Esophagus squamous epithelium (tissue), 5 donors: Measurements from ENCODE around the gene E4F1. TPM values are rescaled to one million over a fixed set of nuclear protein-coding genes. Genes with fewer than 3 reads are reported as not detected.
A peak's percentile ranks its signal among the peaks of the same experiment; 100 is the strongest.

Experiments
- DNase-seq: peaks from one replicate; lab custom pipeline; 2025; lab: John Stamatoyannopoulos, UW
- H3K27ac ChIP-seq, 4 donors: fragments of 200-600 bp; sonication (generic); one replicate each; pipeline ENCODE4 v1.5.1; 2016 to 2019; ENCODE audit warnings: mild to moderate bottlenecking in 1 of 4
- H3K27me3 ChIP-seq, 4 donors: fragments of 200-600 bp; sonication (generic); 1 replicate in 3 of 4; 2 replicates in 1 of 4; pipeline versions ENCODE4 v1.5.1 to v1.6.0; 2017 to 2021; ENCODE audit warnings: antibody characterized with exemption in 1 of 4
- H3K36me3 ChIP-seq, 3 donors: fragments of 200-600 bp; sonication (generic); one replicate each; pipeline ENCODE4 v1.5.1; 2016 to 2019
- H3K4me1 ChIP-seq, 3 donors: fragments of 200-600 bp; sonication (generic); one replicate each; pipeline ENCODE4 v1.5.1; 2017 to 2019
- H3K4me3 ChIP-seq, 4 donors: fragments of 200-600 bp; sonication (generic); 1 replicate in 3 of 4; 2 replicates in 1 of 4; pipeline ENCODE4 v1.5.1; 2016 to 2019; ENCODE audit warnings: mild to moderate bottlenecking in 2 of 4, moderate library complexity in 1 of 4
- H3K9me3 ChIP-seq, 3 donors: fragments of 200-600 bp; sonication (generic); one replicate each; pipeline ENCODE4 v1.5.1; 2016 to 2019
- CTCF ChIP-seq, 6 experiments: fragments of 450-650 bp in 4 of 6; fragments of 200-600 bp in 2 of 6; sonication (generic) in 2 of 6; IDR thresholded peaks; one replicate each; pipeline ENCODE4 v1.5.1; 2016 to 2019; ENCODE audit warnings: antibody characterized with exemption in 6 of 6, mild to moderate bottlenecking in 4 of 6, moderate library complexity in 4 of 6
- POLR2A ChIP-seq, 4 donors: fragments of 450-650 bp; IDR thresholded peaks; one replicate each; pipeline ENCODE4 v1.6.1; 2017; ENCODE audit warnings: antibody characterized with exemption in 4 of 4, mild to moderate bottlenecking in 4 of 4, moderate library complexity in 3 of 4
- WGBS, 2 donors: methylation state at CpG; one replicate each; pipeline ENCODE4 v1.1.5; 2018; 5-methylcytosine and 5-hydroxymethylcytosine counted together
- intact Hi-C: fragments of 100-400 bp; cut with DNase I; formaldehyde crosslinking; loops from one replicate; pipeline ENCODE4 v1.15.0; 2022
- total RNA-seq, 4 donors: library from RNA; depleted of rRNA; stranded (reverse); fragments of >200 nt; gene quantifications; one replicate each; pipeline ENCODE4 v1.1.0, GENCODE V29; 2016
- donor health status: DM: yes; HTN: yes; CAD: no.

Gene E4F1
- total RNA-seq, 4 donors from 2014 or later, result 16.8 to 25.6 (median 19.2) TPM

DNA sequence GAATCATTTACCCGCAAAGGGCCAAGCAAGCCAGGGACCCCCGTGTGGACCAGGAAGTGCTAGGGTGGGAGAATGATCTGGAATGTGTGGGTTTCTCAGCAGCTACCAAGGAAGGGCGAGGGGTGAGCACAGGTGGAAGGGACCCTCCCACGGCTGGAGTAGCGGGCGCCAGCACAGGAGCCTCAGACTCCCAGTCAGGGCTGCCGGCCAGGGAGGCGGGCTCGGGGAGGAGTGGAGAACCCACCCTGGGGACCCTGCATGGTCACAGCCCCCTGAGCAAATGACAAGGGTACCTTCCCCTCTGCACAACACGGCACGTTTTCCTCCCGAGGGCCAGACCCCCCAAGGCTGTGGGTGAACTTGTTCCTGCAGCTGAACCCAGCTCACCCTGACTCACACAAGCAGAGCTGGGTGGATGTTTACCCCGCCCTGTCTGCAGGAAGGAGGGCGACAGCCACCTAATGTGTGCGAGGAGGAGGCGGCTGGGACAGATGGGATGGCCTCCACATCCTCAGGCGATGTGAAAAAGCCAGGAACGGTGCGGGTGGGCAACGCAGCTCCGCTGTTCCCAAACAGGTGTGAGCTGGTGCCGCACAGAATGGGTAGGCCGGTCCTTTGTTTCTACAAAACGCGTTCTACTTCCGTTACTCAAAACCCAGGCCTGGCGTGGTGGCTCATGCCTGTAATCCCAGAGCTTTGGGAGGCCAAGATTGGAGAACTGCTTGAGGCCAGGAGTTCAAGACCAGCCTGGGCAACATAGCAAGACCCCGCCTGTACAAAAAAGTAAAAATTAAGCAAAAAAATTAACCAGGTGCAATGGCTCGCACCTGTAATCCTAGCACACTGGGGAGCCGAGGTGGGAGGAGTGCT, 21.8 kb downstream of the E4F1 start:
- H3K27ac ChIP-seq, result no peak overlapping the region
- intact Hi-C loops, result no loop called here
- no peaks in the 10 kb centered on the region for H3K9me3 ChIP-seq
- peaks cover 0 to 11% (median 1%) of the 10 kb centered on the region in 3 donors for H3K4me1 ChIP-seq
- H3K27me3 ChIP-seq, result no peaks in the 10 kb centered on the region
- WGBS, 2 donors, result 79 to 85% methylated on average over 17 to 25 of the region's 30 CpGs
- H3K4me3 ChIP-seq, result no peak overlapping the region
- H3K36me3 ChIP-seq, result peaks cover 29 to 85% (median 31%) of the 10 kb centered on the region in 3 donors
- DNase-seq, result no peak
- no peak for TF ChIP-seq CTCF (IDR thresholded peaks at IDR 0.05)
- no peak for TF ChIP-seq POLR2A (IDR thresholded peaks at IDR 0.05)

DNA sequence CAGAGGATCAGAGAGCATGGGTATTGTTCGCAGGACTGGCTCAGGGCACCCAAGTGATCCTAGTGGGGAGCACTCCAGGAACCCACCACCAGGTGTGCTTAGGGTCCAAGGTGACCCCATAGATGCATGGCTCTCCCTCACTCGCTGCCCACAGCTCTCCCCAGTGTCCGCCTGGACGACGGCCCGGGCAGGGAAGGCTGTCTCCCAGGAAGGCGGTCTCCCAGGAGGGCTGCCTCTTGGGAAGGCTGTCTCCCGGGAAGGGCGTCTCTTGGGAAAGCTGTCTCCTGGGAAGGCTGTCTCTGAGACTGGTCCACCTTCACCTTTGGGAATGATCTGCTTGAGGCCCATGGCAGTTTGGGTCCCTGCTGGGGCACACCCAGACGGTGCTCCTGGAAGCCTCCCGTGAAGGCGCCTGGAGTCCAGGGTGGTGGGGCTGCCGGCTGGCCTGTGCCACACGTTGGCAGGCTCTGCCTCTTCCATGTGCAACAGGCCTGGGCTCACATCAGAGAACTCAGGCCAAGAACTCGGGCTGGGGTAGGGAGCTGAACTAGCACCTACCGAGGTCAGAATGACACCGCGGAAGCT, 23.0 kb downstream of the E4F1 start:
- 94% methylated on average over 8 of the region's 18 CpGs; no CpG with 5 or more reads in 1 of the 2 donors for WGBS, 2 donors
- no peaks in the 10 kb centered on the region for H3K27me3 ChIP-seq
- no peak overlapping the region for H3K27ac ChIP-seq
- no peak for DNase-seq
- intact Hi-C loops, result no loop called here
- H3K9me3 ChIP-seq, result no peaks in the 10 kb centered on the region
- no peak overlapping the region for H3K4me3 ChIP-seq
- peaks cover 29 to 75% (median 31%) of the 10 kb centered on the region in 3 donors for H3K36me3 ChIP-seq
- H3K4me1 ChIP-seq, result peaks cover 0 to 19% (median 8%) of the 10 kb centered on the region in 3 donors
- TF ChIP-seq CTCF (IDR thresholded peaks at IDR 0.05), result no peak
- TF ChIP-seq POLR2A (IDR thresholded peaks at IDR 0.05), result no peak

DNA sequence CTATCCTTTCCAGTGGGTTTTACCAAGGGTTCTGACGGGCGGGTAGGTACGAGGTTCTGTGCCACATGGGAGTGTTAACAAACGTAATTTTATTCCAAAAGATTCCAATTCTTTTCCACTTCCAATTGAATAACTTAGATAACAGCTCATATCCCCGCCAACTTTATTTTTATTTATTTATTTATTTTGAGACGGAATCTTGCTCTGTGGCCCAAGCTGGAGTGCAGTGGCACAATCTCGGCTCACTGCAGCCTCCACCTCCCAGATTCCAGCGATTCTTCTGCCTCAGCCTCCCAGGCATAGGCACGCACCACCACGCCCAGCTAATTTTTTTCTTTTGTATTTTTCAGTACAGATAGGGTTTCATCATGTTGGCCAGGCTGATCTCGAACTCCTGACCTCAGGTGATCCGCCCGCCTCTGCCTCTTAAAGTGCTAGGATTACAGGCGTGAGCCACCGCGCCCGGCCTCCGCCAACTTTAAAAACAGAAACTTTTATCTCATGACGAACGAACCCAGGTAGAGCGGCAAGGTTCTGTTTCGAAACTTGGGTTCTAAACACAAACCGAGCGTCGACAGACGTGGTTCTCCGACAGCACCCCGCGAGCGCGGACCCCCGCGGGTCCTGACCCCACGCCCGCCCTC, 27.4 kb downstream of the E4F1 start:
- no peak for TF ChIP-seq POLR2A (IDR thresholded peaks at IDR 0.05)
- Histone ChIP-seq H3K36me3 (peaks cover 26 to 65% (median 38%) of the 10 kb centered on the region in 3 donors), H3K4me3 (peak overlapping the region; percentile 54 to 92 (median 70)), H3K9me3 (no peaks in the 10 kb centered on the region), H3K27me3 (no peaks in the 10 kb centered on the region), H3K27ac (peak overlapping the region; percentile 87 to 99 (median 98)), H3K4me1 (peaks cover 7 to 33% (median 18%) of the 10 kb centered on the region in 3 donors)
- no peak for DNase-seq
- intact Hi-C loops, result no loop called here
- 5 to 11% methylated on average over 17 to 23 of the region's 35 CpGs for WGBS, 2 donors

DNA sequence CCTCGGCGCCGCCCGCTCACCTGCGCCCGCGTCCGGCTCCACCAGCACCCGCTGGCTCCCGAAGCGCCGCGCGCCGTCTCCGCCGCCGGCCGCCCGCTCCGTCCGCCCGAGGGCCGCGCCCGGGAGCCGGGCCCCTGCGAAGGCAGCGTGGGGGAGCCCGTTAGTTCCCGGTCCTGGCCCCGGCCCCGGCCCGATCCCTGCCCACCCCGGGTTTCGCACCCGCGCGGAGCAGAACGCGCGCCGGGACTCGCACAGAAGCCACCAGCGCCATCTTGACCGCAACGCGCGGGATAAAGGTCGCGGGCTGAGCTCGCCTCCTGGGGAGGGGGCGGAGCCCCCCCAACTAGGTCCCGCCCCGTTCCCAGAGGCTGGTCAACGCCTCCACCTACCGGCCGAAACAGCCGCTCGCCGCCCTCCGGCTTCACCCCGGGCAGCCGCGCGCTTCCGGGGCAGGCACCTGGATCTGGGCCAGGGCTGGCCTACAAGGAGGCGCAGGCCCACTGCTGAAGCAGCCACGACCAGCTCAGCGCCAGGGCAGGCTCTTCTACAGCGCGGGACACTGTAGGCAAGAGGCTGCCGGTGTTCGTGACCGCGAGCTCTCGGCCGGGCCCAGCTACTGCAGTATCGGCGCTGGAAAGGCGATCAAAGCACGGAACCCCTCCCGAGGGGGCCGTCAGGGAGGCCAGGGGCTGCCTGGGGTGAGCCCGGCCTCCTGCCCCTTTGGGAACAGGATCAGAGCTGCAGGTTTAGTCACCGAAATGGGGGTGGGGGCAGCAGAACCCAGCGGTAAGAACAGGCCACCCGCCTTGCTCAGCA, 28.1 kb downstream of the E4F1 start, which contains the start of gene ECI1:
Gene ECI1, minus strand, starts transcription at position 292 of the 816 bp plus-strand sequence. Its CDS starts 21 bp downstream, at position 271.
- H3K4me3 ChIP-seq, result peak within 1 kb of the TSS; percentile 54 to 92 (median 70)
- DNase-seq, result peak; percentile 44
- intact Hi-C loops, result no loop called here
- H3K27me3 ChIP-seq, result no peaks in the 10 kb centered on the region
- peaks cover 7 to 33% (median 18%) of the 10 kb centered on the region in 3 donors for H3K4me1 ChIP-seq
- 0 to 7% methylated on average over 4 to 7 of the region's 88 CpGs for WGBS, 2 donors
- peaks cover 26 to 65% (median 38%) of the 10 kb centered on the region in 3 donors for H3K36me3 ChIP-seq
- peak; percentile 59 to 83 (median 76) for TF ChIP-seq CTCF (IDR thresholded peaks at IDR 0.05)
- TF ChIP-seq POLR2A (IDR thresholded peaks at IDR 0.05), result peak in 3 of 4 donors; percentile 32 to 80 (median 66)
- peak within 1 kb of the TSS; percentile 87 to 99 (median 98) for H3K27ac ChIP-seq
- H3K9me3 ChIP-seq, result no peaks in the 10 kb centered on the region

DNA sequence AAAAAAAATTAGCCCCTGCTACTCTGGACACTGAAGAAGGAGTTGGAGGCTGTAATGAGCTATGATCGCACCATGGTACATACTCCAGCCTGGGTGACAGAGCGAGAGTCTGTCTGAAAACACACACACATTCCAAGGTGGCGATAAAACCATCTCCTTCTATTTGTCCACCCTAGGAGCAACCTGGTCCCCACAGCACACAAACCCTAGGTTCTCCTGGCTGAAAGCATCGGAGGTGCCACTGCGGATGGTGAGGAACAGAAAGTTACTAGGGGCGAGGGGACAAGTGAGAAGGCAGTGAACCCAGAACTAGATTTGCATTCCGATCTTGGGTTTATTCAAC, 29.4 kb downstream of the E4F1 start:
- H3K4me1 ChIP-seq, result peaks cover 7 to 33% (median 18%) of the 10 kb centered on the region in 3 donors
- H3K9me3 ChIP-seq, result no peaks in the 10 kb centered on the region
- no peaks in the 10 kb centered on the region for H3K27me3 ChIP-seq
- H3K27ac ChIP-seq, result peak overlapping the region in 1 of 4 donors; percentile 99
- intact Hi-C loops, result no loop called here
- 82 to 92% methylated on average over 7 of the region's 7 CpGs for WGBS, 2 donors
- H3K36me3 ChIP-seq, result peaks cover 38 to 66% (median 49%) of the 10 kb centered on the region in 3 donors
- TF ChIP-seq POLR2A (IDR thresholded peaks at IDR 0.05), result no peak
- no peak for TF ChIP-seq CTCF (IDR thresholded peaks at IDR 0.05)
- no peak for DNase-seq
- no peak overlapping the region for H3K4me3 ChIP-seq
